SK-N-SH treated with all-trans-retinoic acid at 6 μM for 48 hours (cell line): ENCODE results near the gene DEDD.

Source experiments
- ATAC-seq: fragments of 200-7000 bp; cut with Tn5 transposase; 3 replicates; pipeline ENCODE4 v1.9.1; 2020; ENCODE audit warnings: mild to moderate bottlenecking, moderate library complexity
- ARNTL ChIP-seq: fragments of 450-650 bp; formaldehyde crosslinking; IDR thresholded peaks from 2 replicates; pipeline ENCODE4 v1.5.0; 2020; ENCODE audit warnings: low read depth, mild to moderate bottlenecking, moderate library complexity, borderline replicate concordance
- CSDC2 ChIP-seq: fragments of 250-450 bp; sonication (Bioruptor Pico); IDR thresholded peaks from 2 replicates; pipeline ENCODE4 v1.5.0; 2020; ENCODE audit warnings: mild to moderate bottlenecking, moderate library complexity
- ESRRG ChIP-seq: fragments of 250-450 bp; sonication (Bioruptor Pico); IDR thresholded peaks from 2 replicates; pipeline ENCODE4 v1.6.1; 2021; ENCODE audit warnings: mild to moderate bottlenecking
- GLIS3 ChIP-seq: fragments of 250-450 bp; sonication (Bioruptor Pico); IDR thresholded peaks from 2 replicates; pipeline ENCODE4 v1.5.0; 2020; ENCODE audit warnings: mild to moderate bottlenecking, moderate library complexity
- ISL1 ChIP-seq: fragments of 250-450 bp; sonication (Bioruptor Pico); IDR thresholded peaks from 2 replicates; pipeline ENCODE4 v2.1.2; 2022; ENCODE audit warnings: mild to moderate bottlenecking, moderate library complexity
- OSR1 ChIP-seq: fragments of 250-450 bp; sonication (Bioruptor Pico); IDR thresholded peaks from 2 replicates; pipeline ENCODE4 v1.8.0; 2022; ENCODE audit warnings: moderate library complexity, mild to moderate bottlenecking, inconsistent platforms
- PPARA ChIP-seq: fragments of 250-450 bp; sonication (Bioruptor Pico); IDR thresholded peaks from 2 replicates; pipeline ENCODE4 v1.5.0; 2020; ENCODE audit warnings: mild to moderate bottlenecking, borderline replicate concordance
- RARB ChIP-seq: fragments of 250-450 bp; sonication (Bioruptor Pico); IDR thresholded peaks from 2 replicates; pipeline ENCODE4 v1.8.0; 2021; ENCODE audit warnings: mild to moderate bottlenecking, moderate library complexity
- SNAI2 ChIP-seq: fragments of 250-450 bp; sonication (Bioruptor Pico); IDR thresholded peaks from 2 replicates; pipeline ENCODE4 v1.5.0; 2020; ENCODE audit warnings: mild to moderate bottlenecking, moderate library complexity
- TCF4 ChIP-seq: fragments of 250-450 bp; sonication (Bioruptor Pico); IDR thresholded peaks from 2 replicates; pipeline ENCODE4 v1.8.0; 2021; ENCODE audit warnings: mild to moderate bottlenecking, moderate library complexity, borderline replicate concordance
- TOX ChIP-seq: fragments of 250-450 bp; sonication (Bioruptor Pico); IDR thresholded peaks from 2 replicates; pipeline ENCODE4 v1.8.0; 2021; ENCODE audit warnings: mild to moderate bottlenecking, moderate library complexity, borderline replicate concordance
- ZC3H10 ChIP-seq: fragments of 250-450 bp; sonication (Bioruptor Pico); IDR thresholded peaks from 2 replicates; pipeline ENCODE4 v1.5.1; 2021; ENCODE audit warnings: mild to moderate bottlenecking, moderate library complexity
- ZFP3 ChIP-seq: fragments of 250-450 bp; sonication (Bioruptor Pico); IDR thresholded peaks from 2 replicates; pipeline ENCODE4 v1.5.0; 2020; ENCODE audit warnings: mild to moderate bottlenecking, moderate library complexity
- ZFP30 ChIP-seq: fragments of 450-650 bp; formaldehyde crosslinking; IDR thresholded peaks from 2 replicates; pipeline ENCODE4 v1.5.0; 2022; ENCODE audit warnings: mild to moderate bottlenecking, moderate library complexity
- ZNF565 ChIP-seq: fragments of 450-650 bp; formaldehyde crosslinking; conservative IDR thresholded peaks from 2 replicates; pipeline ENCODE4 v1.5.0; 2020; ENCODE audit warnings: low read depth, mild to moderate bottlenecking, moderate library complexity
- ZNF70 ChIP-seq: fragments of 450-650 bp; formaldehyde crosslinking; IDR thresholded peaks from 2 replicates; pipeline ENCODE4 v1.5.0; 2020; ENCODE audit warnings: mild to moderate bottlenecking, moderate library complexity
- ZNF8 ChIP-seq: fragments of 450-650 bp; formaldehyde crosslinking; IDR thresholded peaks from 2 replicates; pipeline ENCODE4 v1.5.0; 2020; ENCODE audit warnings: mild to moderate bottlenecking, moderate library complexity
- TF ChIP-seq, protein P1 (sequence below): fragments of 250-450 bp; sonication (Bioruptor Pico); IDR thresholded peaks from 2 replicates; pipeline ENCODE4 v1.8.0; 2021; ENCODE audit warnings: low read depth, mild to moderate bottlenecking, moderate library complexity, borderline replicate concordance
- TF ChIP-seq, protein P2 (sequence below): fragments of 250-450 bp; sonication (Bioruptor Pico); IDR thresholded peaks from 2 replicates; pipeline ENCODE4 v1.5.1; 2021; ENCODE audit warnings: mild to moderate bottlenecking, moderate library complexity
- TF ChIP-seq, protein P3 (sequence below): fragments of 250-450 bp; sonication (Bioruptor Pico); IDR thresholded peaks from 2 replicates; pipeline ENCODE4 v1.5.0; 2020; ENCODE audit warnings: mild to moderate bottlenecking, moderate library complexity
- TF ChIP-seq, protein P4 (sequence below): fragments of 250-450 bp; sonication (Bioruptor Pico); IDR thresholded peaks from 2 replicates; pipeline ENCODE4 v1.8.0; 2020; ENCODE audit warnings: mild to moderate bottlenecking, moderate library complexity, borderline replicate concordance
- TF ChIP-seq, protein P5 (sequence below): fragments of 250-450 bp; sonication (Bioruptor Pico); IDR thresholded peaks from 2 replicates; pipeline ENCODE4 v1.5.1; 2020; ENCODE audit warnings: low read depth, mild to moderate bottlenecking, moderate library complexity

DEDD gene

DNA sequence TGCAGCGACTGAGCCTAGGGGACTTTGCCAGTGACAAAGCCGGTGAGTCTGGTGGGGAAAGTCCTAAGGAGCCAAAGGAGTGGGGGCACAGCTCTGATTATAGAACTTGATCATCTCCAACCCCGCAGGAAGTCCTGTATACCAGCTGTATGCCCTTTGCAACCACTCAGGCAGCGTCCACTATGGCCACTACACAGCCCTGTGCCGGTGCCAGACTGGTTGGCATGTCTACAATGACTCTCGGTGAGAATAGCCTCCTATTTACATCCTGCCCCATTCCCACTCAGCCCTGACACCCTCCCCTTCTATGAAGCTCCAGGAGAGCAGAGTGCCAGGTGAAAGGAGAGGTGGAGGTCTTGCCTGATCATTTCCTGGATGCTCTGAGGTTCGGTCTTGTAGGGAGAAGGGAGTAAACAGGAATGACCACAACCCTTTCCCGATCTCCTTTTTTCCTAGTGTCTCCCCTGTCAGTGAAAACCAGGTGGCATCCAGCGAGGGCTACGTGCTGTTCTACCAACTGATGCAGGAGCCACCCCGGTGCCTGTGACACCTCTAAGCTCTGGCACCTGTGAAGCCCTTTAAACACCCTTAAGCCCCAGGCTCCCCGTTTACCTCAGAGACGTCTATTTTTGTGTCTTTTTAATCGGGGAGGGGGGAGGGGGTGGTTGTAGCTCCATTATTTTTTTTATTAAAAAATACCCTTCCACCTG is 32.6 kb upstream of the DEDD start:
- TF ChIP-seq TCF4: no peak
- TF ChIP-seq ZNF8 (CRISPR knock-in tag): no peak
- TF ChIP-seq TOX: no peak
- no peak for ATAC-seq

DNA sequence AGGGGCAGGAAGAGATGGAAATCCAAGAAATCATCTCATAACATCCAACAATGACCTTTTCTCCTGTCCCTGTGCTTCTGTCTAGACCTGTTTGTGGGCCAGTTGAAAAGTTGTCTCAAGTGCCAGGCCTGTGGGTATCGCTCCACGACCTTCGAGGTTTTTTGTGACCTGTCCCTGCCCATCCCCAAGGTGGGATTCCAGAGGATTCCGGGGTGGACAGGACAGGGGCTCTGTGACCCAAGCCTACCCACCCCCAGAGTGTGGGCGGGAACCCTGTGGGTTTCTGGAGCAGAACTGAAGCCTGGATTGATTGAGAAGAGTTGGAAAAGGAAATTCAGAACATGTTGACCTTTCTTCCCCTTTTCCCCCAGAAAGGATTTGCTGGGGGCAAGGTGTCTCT is 31.3 kb upstream of the DEDD start:
- TF ChIP-seq OSR1 (no peak), ZNF565 (CRISPR knock-in tag) (no peak), ZFP3 (CRISPR knock-in tag) (no peak), TOX (no peak), ZNF8 (CRISPR knock-in tag) (no peak), ZNF70 (CRISPR knock-in tag) (no peak), TCF4 (no peak), ESRRG (no peak), GLIS3 (CRISPR knock-in tag) (no peak), ZFP30 (no peak)
- TF ChIP-seq, protein P1, sequence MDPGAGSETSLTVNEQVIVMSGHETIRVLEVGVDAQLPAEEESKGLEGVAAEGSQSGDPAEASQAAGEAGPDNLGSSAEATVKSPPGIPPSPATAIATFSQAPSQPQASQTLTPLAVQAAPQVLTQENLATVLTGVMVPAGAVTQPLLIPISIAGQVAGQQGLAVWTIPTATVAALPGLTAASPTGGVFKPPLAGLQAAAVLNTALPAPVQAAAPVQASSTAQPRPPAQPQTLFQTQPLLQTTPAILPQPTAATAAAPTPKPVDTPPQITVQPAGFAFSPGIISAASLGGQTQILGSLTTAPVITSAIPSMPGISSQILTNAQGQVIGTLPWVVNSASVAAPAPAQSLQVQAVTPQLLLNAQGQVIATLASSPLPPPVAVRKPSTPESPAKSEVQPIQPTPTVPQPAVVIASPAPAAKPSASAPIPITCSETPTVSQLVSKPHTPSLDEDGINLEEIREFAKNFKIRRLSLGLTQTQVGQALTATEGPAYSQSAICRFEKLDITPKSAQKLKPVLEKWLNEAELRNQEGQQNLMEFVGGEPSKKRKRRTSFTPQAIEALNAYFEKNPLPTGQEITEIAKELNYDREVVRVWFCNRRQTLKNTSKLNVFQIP: no peak
- TF ChIP-seq, protein P2, sequence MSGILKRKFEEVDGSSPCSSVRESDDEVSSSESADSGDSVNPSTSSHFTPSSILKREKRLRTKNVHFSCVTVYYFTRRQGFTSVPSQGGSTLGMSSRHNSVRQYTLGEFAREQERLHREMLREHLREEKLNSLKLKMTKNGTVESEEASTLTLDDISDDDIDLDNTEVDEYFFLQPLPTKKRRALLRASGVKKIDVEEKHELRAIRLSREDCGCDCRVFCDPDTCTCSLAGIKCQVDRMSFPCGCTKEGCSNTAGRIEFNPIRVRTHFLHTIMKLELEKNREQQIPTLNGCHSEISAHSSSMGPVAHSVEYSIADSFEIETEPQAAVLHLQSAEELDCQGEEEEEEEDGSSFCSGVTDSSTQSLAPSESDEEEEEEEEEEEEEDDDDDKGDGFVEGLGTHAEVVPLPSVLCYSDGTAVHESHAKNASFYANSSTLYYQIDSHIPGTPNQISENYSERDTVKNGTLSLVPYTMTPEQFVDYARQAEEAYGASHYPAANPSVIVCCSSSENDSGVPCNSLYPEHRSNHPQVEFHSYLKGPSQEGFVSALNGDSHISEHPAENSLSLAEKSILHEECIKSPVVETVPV (CRISPR knock-in tag): no peak
- TF ChIP-seq, protein P3, sequence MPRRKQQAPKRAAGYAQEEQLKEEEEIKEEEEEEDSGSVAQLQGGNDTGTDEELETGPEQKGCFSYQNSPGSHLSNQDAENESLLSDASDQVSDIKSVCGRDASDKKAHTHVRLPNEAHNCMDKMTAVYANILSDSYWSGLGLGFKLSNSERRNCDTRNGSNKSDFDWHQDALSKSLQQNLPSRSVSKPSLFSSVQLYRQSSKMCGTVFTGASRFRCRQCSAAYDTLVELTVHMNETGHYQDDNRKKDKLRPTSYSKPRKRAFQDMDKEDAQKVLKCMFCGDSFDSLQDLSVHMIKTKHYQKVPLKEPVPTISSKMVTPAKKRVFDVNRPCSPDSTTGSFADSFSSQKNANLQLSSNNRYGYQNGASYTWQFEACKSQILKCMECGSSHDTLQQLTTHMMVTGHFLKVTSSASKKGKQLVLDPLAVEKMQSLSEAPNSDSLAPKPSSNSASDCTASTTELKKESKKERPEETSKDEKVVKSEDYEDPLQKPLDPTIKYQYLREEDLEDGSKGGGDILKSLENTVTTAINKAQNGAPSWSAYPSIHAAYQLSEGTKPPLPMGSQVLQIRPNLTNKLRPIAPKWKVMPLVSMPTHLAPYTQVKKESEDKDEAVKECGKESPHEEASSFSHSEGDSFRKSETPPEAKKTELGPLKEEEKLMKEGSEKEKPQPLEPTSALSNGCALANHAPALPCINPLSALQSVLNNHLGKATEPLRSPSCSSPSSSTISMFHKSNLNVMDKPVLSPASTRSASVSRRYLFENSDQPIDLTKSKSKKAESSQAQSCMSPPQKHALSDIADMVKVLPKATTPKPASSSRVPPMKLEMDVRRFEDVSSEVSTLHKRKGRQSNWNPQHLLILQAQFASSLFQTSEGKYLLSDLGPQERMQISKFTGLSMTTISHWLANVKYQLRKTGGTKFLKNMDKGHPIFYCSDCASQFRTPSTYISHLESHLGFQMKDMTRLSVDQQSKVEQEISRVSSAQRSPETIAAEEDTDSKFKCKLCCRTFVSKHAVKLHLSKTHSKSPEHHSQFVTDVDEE (CRISPR knock-in tag): no peak
- TF ChIP-seq, protein P4, sequence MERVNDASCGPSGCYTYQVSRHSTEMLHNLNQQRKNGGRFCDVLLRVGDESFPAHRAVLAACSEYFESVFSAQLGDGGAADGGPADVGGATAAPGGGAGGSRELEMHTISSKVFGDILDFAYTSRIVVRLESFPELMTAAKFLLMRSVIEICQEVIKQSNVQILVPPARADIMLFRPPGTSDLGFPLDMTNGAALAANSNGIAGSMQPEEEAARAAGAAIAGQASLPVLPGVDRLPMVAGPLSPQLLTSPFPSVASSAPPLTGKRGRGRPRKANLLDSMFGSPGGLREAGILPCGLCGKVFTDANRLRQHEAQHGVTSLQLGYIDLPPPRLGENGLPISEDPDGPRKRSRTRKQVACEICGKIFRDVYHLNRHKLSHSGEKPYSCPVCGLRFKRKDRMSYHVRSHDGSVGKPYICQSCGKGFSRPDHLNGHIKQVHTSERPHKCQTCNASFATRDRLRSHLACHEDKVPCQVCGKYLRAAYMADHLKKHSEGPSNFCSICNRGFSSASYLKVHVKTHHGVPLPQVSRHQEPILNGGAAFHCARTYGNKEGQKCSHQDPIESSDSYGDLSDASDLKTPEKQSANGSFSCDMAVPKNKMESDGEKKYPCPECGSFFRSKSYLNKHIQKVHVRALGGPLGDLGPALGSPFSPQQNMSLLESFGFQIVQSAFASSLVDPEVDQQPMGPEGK (CRISPR knock-in tag): no peak
- ATAC-seq: no peak

DNA sequence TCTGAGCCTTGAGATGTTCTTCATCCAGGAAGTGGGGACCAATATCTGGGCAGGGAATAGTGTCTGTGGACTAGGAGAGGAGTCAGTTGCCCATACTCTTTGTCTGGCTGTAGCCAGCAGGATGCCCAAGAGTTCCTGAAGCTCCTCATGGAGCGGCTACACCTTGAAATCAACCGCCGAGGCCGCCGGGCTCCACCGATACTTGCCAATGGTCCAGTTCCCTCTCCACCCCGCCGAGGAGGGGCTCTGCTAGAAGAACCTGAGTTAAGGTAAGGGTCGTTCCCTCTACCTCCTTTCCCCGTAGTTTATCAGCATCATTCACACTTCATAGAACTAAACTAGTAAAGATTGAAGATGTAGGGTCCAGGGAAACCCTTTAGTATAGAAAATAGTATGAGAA is 30.3 kb upstream of the DEDD start:
- no peak for ATAC-seq
- TF ChIP-seq ZNF8 (CRISPR knock-in tag) (no peak), ZNF70 (CRISPR knock-in tag) (no peak), TOX (no peak), OSR1 (no peak), RARB (CRISPR knock-in tag) (no peak), CSDC2 (no peak)
- TF ChIP-seq, protein P5, sequence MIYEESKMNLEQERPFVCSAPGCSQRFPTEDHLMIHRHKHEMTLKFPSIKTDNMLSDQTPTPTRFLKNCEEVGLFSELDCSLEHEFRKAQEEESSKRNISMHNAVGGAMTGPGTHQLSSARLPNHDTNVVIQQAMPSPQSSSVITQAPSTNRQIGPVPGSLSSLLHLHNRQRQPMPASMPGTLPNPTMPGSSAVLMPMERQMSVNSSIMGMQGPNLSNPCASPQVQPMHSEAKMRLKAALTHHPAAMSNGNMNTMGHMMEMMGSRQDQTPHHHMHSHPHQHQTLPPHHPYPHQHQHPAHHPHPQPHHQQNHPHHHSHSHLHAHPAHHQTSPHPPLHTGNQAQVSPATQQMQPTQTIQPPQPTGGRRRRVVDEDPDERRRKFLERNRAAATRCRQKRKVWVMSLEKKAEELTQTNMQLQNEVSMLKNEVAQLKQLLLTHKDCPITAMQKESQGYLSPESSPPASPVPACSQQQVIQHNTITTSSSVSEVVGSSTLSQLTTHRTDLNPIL (CRISPR knock-in tag): no peak
- TF ChIP-seq, protein P2 (CRISPR knock-in tag): no peak
- TF ChIP-seq, all 23 proteins: peak for 0

DNA sequence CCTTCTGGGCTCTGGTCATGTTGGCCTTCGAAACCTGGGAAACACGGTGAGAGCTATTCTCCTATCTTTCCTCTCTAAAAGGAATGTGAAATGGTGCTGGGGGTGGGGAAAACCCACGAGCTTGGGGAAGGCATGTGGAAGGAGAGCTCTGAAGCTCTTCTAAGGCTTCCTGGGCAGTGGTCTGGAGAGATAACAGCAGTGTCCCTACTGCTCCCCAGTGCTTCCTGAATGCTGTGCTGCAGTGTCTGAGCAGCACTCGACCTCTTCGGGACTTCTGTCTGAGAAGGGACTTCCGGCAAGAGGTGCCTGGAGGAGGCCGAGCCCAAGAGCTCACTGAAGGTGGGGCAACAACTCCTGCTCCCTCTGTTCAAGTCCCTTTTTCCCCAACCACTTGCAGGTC is 29.6 kb upstream of the DEDD start:
- TF ChIP-seq ZNF8 (CRISPR knock-in tag): no peak
- TF ChIP-seq ZFP3 (CRISPR knock-in tag): no peak
- TF ChIP-seq OSR1: no peak
- TF ChIP-seq, protein P2 (CRISPR knock-in tag): no peak
- no peak for TF ChIP-seq ARNTL (CRISPR knock-in tag)
- TF ChIP-seq ZNF70 (CRISPR knock-in tag): no peak
- TF ChIP-seq SNAI2 (CRISPR knock-in tag): no peak
- TF ChIP-seq ZC3H10 (CRISPR knock-in tag): no peak
- no peak for TF ChIP-seq RARB (CRISPR knock-in tag)
- TF ChIP-seq, protein P5 (CRISPR knock-in tag): no peak
- no peak for TF ChIP-seq ESRRG
- no peak for TF ChIP-seq PPARA (CRISPR knock-in tag)
- no peak for TF ChIP-seq ISL1 (CRISPR knock-in tag)
- no peak for ATAC-seq
